ENCODE measurements around the gene SMC1A. TPM values are rescaled to one million over a fixed set of nuclear protein-coding genes. Genes with fewer than 3 reads are reported as not detected.

The SMC1A gene
- total RNA-seq, 1 donor from 2014 or later: 56.7 TPM

DNA sequence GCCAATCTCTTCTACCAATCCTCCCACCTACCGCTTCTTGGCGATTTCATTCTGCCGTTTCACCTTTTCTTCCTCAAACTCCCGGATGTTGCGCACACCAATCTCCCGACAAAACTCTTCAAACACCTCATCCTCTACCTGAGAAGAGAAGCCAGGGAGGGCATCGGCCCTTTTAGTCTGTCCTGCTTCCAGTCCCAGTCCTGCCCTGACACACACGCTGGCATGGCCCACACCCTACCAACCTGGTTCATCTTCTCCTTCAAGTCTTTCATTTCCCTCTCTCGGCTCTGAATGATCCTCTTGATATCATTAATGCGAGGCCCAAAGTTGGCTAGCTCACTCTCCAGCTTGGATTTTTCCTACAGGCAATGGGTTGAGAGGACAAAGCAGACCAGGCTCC, 18.9 kb downstream of the SMC1A start:
- H3K36me3 Mint-ChIP-seq (ENCODE audit: unreplicated experiment): peaks cover 15% of the 10 kb centered on the region
- no peaks in the 10 kb centered on the region for H3K27me3 Mint-ChIP-seq (ENCODE audit: unreplicated experiment)
- no peak overlapping the region for H3K27ac Mint-ChIP-seq (ENCODE audit: unreplicated experiment)

DNA sequence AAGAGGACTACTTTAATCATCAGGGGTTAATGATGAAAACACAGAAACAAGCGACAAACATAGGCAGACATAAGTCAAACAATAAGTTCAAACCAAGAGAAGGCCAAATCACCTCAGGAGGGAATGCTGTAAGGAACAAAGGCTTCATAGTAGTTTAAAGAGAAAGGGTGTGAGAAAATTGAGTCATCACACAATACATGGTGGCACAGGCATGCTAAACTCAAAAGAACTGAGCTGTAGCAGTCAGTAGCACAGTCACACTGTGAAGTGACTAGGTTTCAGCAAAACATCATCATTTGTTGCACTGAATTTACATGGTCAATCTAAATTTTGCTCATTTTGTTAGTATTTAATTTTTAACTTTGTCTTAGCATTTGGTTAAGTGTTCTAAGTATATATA, 24.2 kb downstream of the SMC1A start:
- Mint-ChIP-seq H3K9me3 (ENCODE audit: unreplicated experiment) (no peaks in the 10 kb centered on the region), H3K27ac (ENCODE audit: unreplicated experiment) (no peak overlapping the region), H3K36me3 (ENCODE audit: unreplicated experiment) (peaks cover 17% of the 10 kb centered on the region)

More for the DNA sequence above, 18.9 kb downstream of the SMC1A start:
- Mint-ChIP-seq H3K4me1 (ENCODE audit: unreplicated experiment) (no peaks in the 10 kb centered on the region), H3K9me3 (ENCODE audit: unreplicated experiment) (no peaks in the 10 kb centered on the region), H3K4me3 (ENCODE audit: unreplicated experiment) (no peak overlapping the region)
- no peak for DNase-seq (ENCODE audit: extremely low spot score, unreplicated experiment)
- TF ChIP-seq, protein P1, sequence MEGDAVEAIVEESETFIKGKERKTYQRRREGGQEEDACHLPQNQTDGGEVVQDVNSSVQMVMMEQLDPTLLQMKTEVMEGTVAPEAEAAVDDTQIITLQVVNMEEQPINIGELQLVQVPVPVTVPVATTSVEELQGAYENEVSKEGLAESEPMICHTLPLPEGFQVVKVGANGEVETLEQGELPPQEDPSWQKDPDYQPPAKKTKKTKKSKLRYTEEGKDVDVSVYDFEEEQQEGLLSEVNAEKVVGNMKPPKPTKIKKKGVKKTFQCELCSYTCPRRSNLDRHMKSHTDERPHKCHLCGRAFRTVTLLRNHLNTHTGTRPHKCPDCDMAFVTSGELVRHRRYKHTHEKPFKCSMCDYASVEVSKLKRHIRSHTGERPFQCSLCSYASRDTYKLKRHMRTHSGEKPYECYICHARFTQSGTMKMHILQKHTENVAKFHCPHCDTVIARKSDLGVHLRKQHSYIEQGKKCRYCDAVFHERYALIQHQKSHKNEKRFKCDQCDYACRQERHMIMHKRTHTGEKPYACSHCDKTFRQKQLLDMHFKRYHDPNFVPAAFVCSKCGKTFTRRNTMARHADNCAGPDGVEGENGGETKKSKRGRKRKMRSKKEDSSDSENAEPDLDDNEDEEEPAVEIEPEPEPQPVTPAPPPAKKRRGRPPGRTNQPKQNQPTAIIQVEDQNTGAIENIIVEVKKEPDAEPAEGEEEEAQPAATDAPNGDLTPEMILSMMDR (IDR thresholded peaks at IDR 0.05): no peak

DNA sequence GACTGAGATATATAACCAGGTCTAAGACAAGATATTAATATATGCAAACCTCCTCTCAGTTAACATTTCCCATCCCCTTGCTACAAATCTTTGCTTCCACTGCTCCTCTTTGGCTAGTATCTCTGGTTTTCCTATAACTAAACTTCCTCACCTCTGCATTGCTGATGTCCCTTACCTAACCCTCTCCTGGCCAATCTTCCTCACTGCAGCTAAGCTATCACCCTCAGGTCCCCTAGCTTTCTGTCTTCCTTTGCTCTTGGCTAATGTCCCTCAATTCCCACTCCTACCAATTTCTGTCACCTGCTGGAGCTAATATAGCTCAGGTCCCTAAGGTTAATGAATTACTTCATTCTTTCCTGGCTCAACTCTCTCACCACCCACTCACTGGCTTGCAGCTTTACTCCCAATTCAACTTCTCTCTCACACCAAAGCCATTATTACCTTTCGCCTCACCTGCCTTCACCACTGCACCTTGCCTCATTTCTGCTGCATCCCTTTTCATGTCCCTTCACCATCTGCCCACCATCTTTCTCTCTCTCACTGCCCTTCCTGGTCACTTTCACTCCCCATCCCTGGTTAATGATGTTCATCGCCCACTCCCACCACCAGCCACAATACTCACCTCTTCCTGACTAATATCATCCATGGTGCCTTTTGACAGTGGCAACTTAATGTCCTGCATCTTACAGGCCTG, 26.7 kb downstream of the SMC1A start:
- Mint-ChIP-seq H3K27ac (ENCODE audit: unreplicated experiment) (no peak overlapping the region), H3K4me3 (ENCODE audit: unreplicated experiment) (no peak overlapping the region), H3K4me1 (ENCODE audit: unreplicated experiment) (no peaks in the 10 kb centered on the region), H3K9me3 (ENCODE audit: unreplicated experiment) (no peaks in the 10 kb centered on the region), H3K36me3 (ENCODE audit: unreplicated experiment) (peaks cover 10% of the 10 kb centered on the region), H3K27me3 (ENCODE audit: unreplicated experiment) (no peaks in the 10 kb centered on the region)
- DNase-seq (ENCODE audit: extremely low spot score, unreplicated experiment): no peak
- TF ChIP-seq, protein P1 (IDR thresholded peaks at IDR 0.05): no peak

More for the DNA sequence above, 24.2 kb downstream of the SMC1A start:
- no peak for DNase-seq (ENCODE audit: extremely low spot score, unreplicated experiment)
- H3K4me3 Mint-ChIP-seq (ENCODE audit: unreplicated experiment): no peak overlapping the region
- TF ChIP-seq, protein P1 (IDR thresholded peaks at IDR 0.05): no peak
- no peaks in the 10 kb centered on the region for H3K27me3 Mint-ChIP-seq (ENCODE audit: unreplicated experiment)
- no peaks in the 10 kb centered on the region for H3K4me1 Mint-ChIP-seq (ENCODE audit: unreplicated experiment)

DNA sequence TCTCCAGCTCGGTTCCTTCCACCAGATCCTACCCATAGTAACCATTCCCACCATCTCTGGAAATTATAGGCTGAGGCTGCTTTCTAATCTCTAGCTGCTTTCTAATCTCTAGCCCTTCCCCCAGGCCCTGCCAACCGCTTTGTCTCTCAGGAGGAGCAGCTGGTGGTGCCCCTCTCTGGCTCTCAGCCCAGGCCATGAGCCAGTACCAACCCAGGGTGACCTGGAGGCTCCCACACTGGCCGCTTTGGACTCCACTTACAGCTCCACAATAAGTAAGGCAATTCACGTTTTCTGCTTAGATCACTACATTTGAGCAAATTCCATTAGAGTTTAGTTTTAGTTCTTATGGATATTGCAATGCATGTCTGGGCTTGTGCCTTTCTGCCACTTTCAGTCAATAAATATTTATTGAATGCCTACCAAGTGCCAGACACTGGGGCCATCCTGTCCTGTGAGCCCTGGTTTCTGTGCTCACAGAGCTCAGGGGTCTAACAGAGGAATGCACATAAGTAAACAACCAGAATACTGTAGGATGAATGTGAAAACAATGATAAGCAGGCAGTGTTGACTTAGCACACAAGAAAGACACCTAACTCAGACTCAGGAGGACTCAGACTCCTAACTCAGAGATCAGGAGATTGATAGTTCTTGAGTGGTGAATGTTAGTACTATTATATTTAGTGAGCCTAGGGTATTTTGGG, 38.9 kb downstream of the SMC1A start:
- Mint-ChIP-seq H3K4me1 (ENCODE audit: unreplicated experiment) (no peaks in the 10 kb centered on the region), H3K36me3 (ENCODE audit: unreplicated experiment) (peaks cover 9% of the 10 kb centered on the region), H3K27ac (ENCODE audit: unreplicated experiment) (no peak overlapping the region), H3K9me3 (ENCODE audit: unreplicated experiment) (no peaks in the 10 kb centered on the region), H3K4me3 (ENCODE audit: unreplicated experiment) (no peak overlapping the region), H3K27me3 (ENCODE audit: unreplicated experiment) (no peaks in the 10 kb centered on the region)
- no peak for DNase-seq (ENCODE audit: extremely low spot score, unreplicated experiment)
- TF ChIP-seq, protein P1 (IDR thresholded peaks at IDR 0.05): no peak

DNA sequence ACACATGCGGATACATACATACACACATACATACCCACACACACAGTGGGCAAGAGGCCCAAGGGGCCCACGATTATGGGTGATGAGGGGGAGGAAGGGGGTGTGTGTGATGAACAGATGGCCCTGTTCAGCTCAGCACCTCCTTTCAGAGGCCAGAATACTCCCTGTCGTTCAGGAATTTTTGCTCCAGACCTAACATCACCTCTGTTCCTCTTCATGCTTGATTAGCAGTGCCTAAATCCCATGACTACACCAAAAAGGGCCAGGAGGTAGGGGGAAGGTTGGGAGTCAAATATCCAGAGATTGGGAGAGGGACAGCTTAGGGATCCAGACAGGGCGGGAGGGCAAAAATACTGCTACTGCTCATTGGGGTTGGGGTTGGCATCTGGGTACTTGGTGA, 42.7 kb downstream of the SMC1A start:
- Mint-ChIP-seq H3K36me3 (ENCODE audit: unreplicated experiment) (peaks cover 9% of the 10 kb centered on the region), H3K9me3 (ENCODE audit: unreplicated experiment) (no peaks in the 10 kb centered on the region), H3K4me3 (ENCODE audit: unreplicated experiment) (no peak overlapping the region), H3K4me1 (ENCODE audit: unreplicated experiment) (no peaks in the 10 kb centered on the region), H3K27ac (ENCODE audit: unreplicated experiment) (no peak overlapping the region), H3K27me3 (ENCODE audit: unreplicated experiment) (no peaks in the 10 kb centered on the region)
- peak; percentile 21 for DNase-seq (ENCODE audit: extremely low spot score, unreplicated experiment)
- TF ChIP-seq, protein P1 (IDR thresholded peaks at IDR 0.05): no peak
